GM18870 (cell line): ENCODE measurements around the gene HNRNPLL.
"Not testable (repeated sequence)": the region's sequence is repeated elsewhere in the genome, so short reads cannot be mapped to it uniquely, and the experiment has no call there.

Source experiments
- ATAC-seq: cut with Tn5 transposase; IDR thresholded peaks from one replicate; pipeline ENCODE4 v1.9.1; 2021; ENCODE audit warnings: moderate library complexity; ENCODE audit not compliant: unreplicated experiment

The HNRNPLL gene

DNA sequence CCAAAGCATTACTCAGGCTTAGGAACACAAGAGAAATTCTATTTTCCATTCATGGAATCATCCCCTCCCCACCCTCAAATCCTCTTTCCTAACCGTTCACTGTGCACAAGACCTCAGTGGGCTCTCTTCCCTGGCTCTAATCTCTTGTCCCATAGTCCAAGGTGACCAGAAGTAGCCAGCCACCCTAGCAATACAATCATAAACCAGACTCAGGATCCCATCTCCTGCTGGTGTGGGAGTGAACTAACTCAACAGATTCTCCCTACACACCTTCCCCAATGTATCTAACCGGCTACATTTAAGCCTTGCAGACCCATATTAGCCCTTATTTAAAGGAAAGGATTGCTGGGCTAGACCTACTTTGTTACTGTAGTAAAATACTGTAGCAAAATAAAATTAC lies 45.5 kb downstream of the HNRNPLL start:
- no peak for ATAC-seq

- ATAC-seq = no peak
Measured at GRCh38 chr2:38556006-38556801, 46.5 kb downstream of the HNRNPLL start.

DNA sequence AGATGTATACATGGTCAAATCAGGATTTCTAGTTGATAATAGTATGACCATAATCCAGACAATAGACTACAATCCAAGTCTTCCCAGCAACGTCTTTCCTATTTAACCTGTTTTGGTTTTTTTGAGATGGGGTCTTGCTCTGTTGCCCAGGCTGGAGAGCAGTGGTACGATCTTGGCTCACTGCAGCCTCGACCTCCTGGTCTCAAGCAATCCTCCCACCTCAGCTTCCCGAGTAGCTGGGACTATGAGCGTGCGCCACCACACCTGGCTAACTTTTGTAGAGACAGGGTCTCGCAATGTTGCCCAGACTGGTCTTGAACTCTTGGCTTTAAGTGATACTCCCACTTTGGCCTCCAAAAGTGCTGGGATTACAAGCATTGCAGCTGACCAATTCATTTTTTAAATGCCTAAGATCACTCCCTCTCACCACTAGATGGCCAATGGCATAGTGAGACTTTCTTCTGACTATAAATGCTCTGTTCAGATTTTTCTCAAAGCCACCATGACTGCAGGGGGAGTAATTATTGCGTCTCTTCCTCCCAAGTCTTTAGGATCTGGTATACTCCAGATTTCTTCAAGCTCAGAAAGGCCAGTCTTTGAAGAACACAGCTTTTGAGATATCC lies 47.6 kb downstream of the HNRNPLL start:
- no peak for ATAC-seq

DNA sequence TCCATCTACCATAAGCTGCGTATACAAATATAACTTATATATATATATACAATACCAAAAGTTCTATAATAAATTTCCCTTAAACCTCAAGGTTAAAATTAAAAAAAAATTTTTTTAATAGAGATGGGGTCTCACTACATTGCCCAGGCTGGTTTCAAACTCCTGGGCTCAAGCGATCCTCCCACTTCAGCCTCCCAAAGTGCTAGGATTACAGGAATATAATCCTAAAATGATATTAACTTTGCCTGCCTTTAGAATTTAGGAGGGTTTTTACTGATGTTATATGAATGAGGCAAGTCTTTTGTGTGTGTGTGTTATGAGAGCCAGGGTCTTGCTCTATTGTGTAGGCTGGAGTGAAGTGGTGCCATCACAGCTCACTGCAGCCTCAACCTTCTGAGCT lies 49.2 kb downstream of the HNRNPLL start:
- no peak for ATAC-seq

DNA sequence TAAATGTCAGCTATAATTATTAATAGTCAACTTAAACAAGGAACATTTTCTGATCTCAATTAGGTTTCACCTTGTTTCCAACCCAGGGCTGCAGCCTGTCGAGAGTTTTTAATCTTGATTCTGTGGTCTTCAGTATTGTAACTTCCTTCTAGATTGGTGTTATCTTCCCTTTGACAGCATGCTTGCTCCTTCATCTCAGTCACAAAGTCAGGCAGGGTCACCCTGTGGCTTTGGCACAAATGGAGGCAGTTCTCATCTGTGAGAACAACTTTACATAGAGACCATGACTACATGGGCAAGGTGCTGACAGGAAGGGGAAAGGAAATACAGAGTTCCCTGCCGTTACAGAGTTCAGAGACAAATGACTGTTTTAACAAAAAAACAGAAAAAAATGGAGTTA lies 50.5 kb downstream of the HNRNPLL start:
- no peak for ATAC-seq

- ATAC-seq = no peak
Measured at GRCh38 chr2:38551746-38552145, 51.0 kb downstream of the HNRNPLL start.

- ATAC-seq = no peak
Measured at GRCh38 chr2:38551171-38551570, 51.6 kb downstream of the HNRNPLL start.

DNA sequence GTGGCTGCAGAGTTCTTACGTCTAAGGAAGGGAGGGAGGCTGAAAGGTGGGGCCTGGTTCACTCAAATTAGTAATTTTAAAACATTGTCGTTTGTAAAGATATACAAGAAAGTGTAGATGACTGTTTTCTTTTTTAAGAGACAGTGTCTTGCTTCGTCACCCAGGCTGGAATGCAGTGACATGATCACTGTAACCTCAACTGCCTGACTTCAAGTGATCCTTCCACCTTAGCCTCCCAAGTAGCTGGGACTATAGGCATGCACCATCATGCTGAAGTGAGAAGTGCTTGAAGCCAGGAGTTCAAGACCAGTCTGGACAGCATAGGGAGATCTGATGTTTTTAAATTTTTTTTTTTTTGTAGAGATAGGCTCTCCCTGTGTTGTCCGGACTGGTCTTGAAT lies 52.9 kb downstream of the HNRNPLL start:
- no peak for ATAC-seq

GRCh38 chr2:38549071-38549704 lies 53.5 kb downstream of the HNRNPLL start:
- ATAC-seq = no peak

DNA sequence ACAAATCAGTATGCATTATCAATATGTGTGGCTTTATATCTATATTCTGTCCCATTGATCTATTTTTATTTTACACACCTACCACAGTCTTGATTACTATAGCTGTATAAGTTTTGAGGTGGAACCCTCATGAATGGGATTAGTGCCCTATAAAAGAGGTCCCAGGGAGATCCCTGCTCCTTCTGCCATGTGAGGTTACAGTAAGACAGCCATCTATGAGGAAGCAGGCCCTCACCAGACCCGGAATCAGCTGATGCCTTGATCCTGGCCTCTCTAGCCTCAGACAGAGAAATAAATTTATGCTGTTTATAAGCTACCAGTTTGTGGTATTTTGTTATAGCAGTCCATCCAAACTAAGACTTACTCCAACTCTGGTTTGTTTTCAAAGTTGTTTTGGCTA lies 54.9 kb downstream of the HNRNPLL start:
- ATAC-seq = no peak

DNA sequence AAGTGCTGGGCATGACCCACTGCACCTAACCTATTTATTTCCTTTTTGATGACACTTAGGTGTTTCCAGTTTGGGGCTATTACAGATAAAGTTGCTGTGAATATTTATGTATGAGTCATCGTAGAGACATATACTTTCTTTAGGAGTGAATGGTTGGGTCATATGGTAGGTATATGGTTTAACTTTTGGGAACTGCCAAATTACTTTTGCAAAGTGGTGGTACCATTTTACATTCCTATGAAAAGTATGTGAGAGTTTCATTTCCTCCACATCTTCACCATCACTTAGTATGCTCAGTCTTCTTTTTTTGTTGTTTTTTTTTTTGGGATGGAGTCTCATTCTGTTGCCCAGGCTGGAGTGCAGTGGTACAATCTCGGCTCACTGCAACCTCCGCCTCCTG lies 56.1 kb downstream of the HNRNPLL start:
- no peak for ATAC-seq

DNA sequence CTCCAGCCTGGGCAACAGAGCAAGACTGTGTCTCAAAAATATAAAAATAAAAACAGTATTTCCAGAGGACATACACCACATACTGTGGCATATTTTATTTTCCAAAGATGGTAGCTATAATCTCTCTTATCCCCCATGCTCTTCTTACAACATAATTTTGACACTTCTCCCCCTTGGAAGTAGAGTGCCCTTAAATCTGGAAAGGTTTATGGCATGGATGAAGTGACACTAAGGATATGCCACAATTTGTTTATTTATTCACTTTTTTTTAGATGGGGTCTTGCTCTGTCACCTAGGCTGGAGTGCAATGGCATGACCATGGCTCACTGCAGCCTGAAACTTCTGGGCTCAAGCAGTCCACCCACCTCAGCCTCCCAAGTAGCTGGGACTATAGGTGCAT lies 56.7 kb downstream of the HNRNPLL start:
- ATAC-seq = no peak

DNA sequence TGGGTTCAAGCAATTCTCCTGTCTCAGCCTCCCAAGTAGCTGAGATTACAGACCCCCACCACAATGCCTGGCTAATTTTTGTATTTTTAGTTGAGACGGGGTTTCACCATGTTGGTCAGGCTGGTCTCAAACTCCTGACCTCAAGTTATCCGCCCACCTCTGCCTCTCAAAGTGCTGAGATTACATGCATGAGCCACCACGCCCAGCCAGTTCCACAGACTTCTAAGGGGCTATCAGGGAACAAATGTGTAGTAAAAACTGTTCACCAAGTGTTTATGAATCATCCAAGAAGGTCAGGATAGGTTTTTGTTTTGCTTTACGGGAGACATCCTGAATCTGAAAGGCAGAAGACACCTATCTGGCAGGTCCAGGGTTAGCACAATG lies 60.5 kb downstream of the HNRNPLL start:
- ATAC-seq = not testable (repeated sequence)

DNA sequence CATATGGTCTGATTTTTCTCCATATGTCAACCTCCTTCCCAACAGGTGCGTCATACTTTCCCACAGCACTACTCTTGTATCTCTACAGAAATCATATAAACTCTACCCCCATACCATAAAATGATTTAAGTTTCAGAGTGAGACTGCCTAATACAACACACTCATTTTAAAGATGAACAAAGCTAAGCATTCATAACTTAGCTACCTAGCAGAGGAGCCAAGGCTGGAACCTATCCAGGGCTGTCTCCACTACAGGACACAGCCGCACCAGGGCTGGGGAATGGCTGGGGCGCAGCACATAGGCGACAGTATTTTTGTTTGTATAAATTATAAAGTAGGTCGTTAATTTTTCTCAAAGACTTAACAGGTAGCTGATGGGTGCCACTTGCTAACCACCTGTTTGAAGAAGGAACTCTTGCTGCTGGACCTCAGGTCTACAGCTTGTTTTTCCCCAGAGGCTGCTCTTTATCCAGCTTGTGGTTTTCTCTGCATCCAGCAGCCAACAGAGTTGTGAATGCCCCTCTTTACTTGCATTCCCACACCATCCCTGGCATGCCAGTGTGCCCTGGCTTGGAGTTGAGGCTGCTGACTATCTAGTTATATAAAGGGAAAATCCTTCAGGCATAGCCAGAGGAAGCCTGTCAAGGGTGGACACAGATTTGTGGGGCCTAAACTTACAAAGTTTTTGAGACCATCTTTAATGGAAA lies 62.0 kb downstream of the HNRNPLL start:
- ATAC-seq = no peak

DNA sequence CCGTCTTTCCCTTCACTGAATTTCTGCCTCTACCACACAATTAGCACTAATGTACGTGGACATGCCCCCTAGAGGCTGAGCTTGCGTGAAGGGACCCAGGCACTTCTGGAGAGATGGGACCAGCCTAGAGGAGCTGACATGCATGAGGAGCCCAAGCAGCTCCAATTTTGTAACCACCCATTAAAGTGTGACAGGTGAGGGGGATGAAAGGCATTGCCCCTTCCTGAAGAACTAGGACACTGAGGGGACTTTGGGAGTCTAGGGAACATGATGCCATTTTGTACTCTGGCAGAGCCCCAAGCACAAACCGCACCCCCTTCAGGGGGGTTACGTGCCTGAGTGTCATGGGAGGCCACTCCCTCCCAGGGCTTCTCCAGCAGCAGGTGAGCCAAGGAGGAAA lies 63.6 kb downstream of the HNRNPLL start:
- ATAC-seq = no peak

GRCh38 chr2:38537937-38538525 lies 64.7 kb downstream of the HNRNPLL start:
- no peak for ATAC-seq

DNA sequence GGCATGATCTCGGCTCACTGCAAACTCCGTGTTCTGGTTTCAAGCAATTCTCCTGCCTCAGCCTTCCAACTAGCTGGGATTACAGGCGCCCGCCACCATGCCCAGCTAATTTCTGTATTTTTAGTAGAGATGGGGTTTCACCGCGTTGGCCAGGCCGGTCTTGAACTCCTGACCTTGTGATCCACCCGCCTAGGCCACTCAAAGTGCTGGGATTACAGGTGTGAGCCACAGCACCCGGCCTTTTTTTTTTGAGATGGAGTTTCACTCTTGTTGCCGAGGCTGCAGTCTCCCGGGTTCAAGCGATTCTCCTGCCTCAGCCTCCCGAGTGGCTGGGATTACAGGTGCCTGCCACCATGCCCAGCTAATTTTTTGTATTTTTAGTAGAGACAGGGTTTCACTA lies 65.4 kb downstream of the HNRNPLL start:
- ATAC-seq = not testable (repeated sequence)

DNA sequence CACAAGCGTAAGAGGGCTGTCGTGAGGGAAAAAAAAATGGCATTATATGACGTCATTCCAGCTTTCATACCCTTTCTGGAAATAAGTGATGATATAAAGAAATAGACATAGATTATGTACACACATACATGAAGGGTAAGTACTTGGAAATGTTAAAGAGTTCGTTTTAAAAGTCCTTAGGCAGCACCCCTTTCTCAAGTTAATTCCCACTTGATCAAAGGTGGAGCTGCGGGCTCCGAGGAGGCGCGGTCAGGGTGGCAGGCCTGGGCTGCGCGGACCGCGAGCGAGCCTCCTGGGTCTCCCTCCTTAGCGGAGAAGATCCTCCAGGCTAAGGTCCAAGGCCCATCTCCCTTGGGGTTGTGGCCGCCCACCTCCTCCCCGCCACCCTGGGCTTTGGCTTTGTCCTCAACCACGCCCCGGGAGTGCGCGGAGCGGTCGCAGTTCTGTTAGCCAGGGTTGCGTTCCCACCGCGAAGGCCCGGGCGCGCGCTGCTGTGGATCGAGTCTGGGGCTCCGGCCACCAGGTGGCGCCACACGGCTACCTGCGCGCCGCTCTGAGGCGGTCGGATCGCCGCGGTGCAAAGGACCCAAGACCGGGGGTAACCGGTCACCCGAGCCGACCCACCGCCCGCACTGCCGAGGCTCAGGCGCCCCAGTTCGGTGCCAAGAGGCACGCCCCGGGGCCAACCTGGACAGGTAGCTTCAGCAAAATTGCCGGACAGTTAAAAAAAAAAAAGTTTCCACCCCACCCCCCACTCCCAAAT lies 66.8 kb downstream of the HNRNPLL start:
- ATAC-seq = no peak

- ATAC-seq = no peak
Measured at GRCh38 chr2:38535404-38535743, 67.4 kb downstream of the HNRNPLL start.

GRCh38 chr2:38534746-38535403 lies 67.9 kb downstream of the HNRNPLL start:
- no peak for ATAC-seq
